ENCODE results near the gene SLC28A1.

SLC28A1 gene

DNA sequence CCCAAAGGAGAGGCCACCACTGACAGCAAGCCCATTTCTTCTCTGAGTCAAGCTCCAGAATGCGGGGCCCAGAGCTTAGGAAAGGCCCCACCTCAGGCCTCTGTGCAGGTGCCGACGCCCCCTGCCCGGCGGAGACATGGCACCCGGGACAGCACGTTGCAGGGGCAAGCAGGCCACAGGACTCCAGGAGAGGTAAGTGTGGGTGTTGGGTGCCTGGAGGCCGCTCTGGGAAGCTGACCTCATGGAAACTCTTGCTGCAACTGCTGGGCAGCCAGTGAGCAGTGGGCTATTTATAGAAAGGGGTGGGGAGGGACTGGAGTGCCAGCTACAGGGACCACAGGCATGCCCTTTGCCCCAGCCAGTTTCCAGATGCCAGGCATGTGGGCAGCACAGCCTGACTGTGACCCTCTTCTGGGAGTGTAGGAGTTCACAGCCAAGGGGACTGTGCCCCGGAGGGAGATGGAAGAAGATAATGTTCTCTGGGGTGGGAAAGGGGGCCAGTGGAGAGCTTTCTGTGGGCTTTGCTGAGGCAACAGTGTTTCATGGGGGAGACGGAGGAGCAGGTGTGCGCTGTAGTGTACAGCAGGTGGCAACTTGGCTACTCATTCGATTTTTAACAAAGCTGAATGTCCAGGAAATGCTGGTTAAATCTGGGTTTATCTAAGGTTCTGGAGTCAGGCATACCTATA, 43.6 kb upstream of the SLC28A1 start:
- no peak for DNase-seq (ENCODE audit: low spot score)
- TF ChIP-seq, protein P1, sequence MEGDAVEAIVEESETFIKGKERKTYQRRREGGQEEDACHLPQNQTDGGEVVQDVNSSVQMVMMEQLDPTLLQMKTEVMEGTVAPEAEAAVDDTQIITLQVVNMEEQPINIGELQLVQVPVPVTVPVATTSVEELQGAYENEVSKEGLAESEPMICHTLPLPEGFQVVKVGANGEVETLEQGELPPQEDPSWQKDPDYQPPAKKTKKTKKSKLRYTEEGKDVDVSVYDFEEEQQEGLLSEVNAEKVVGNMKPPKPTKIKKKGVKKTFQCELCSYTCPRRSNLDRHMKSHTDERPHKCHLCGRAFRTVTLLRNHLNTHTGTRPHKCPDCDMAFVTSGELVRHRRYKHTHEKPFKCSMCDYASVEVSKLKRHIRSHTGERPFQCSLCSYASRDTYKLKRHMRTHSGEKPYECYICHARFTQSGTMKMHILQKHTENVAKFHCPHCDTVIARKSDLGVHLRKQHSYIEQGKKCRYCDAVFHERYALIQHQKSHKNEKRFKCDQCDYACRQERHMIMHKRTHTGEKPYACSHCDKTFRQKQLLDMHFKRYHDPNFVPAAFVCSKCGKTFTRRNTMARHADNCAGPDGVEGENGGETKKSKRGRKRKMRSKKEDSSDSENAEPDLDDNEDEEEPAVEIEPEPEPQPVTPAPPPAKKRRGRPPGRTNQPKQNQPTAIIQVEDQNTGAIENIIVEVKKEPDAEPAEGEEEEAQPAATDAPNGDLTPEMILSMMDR (IDR thresholded peaks at IDR 0.05; ENCODE audit: extremely low read depth, missing control alignments), result no peak

DNA sequence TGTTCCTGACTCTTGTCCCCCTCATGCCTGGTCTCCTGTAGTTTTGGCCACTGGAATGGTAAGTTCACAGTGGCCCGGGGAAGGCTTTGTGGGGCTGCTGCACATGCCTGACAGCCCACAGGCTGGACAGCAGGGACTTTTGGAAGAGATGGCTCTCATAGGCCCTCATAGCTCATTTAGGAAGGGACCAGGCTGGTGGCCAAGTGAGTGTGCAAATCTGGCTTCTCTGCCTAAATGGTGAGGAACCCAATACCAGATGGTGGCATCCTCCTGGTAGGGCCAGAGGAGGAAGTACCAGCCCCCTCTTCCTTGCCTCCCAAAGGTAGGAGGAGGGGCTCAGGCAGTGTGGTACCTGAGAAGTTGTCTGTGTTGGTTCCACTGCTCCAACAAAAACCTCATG, 41.7 kb upstream of the SLC28A1 start:
- TF ChIP-seq, protein P1 (IDR thresholded peaks at IDR 0.05; ENCODE audit: extremely low read depth, missing control alignments), result no peak
- DNase-seq (ENCODE audit: low spot score), result no peak

DNA sequence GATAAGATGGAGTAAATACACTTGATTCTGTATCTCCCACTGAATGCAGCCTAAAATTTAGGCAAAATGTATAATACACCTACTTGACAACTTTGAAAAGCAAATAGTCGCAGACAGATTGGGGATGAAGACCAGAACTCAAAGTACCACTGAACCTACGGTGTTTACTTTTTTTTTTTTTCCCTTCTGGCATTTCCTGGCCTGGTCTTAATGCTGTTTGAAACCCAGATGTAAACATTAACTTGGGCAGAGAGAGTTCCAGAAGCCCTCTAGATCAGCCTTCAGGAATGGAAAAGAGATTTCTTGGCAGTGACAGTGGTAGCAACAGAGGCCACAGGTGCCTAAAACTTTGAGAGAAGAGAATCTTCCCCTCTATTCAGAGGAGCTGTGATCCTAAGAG, 39.5 kb upstream of the SLC28A1 start:
- no peak for DNase-seq (ENCODE audit: low spot score)
- TF ChIP-seq, protein P1 (IDR thresholded peaks at IDR 0.05; ENCODE audit: extremely low read depth, missing control alignments), result no peak

DNA sequence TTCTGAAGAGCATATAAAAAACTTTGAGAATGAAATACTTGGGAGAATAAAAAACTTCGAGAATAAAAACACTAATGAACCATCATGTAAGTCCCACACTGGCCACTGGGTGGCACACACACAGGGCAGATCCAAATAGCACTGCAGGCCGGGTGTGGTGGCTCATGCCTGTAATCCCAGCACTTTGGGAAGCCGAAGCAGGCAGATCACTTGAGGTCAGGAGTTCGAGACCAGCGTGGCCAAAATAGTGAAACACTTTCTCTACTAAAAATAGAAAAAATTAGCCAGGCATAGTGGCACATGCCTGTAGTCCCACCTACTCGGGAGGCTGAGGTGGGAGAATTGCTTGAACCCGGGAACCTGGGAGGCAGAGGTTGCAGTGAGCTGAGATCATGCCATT, 38.8 kb upstream of the SLC28A1 start:
- peak; percentile 64 for DNase-seq (ENCODE audit: low spot score)
- TF ChIP-seq, protein P1 (IDR thresholded peaks at IDR 0.05; ENCODE audit: extremely low read depth, missing control alignments), result peak; percentile 61

DNA sequence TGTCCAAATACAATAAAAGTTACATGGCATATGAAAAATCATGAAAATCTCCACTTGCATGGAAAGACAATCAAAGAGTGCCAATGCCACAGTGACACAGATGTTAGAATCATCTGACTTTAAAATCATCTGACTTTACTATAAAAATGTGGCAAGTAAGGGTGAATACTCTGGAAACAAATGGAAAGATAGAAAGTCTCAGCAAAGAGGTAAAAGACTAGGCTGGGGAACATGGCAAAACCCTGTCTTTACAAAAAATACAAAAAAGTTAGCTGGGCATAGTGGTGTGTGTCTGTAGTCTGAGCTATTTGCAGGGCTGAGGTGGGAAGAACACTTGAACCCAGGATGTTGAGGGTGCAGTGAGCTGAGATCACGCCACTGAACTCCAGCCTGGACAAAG, 38.2 kb upstream of the SLC28A1 start:
- DNase-seq (ENCODE audit: low spot score), result no peak
- TF ChIP-seq, protein P1 (IDR thresholded peaks at IDR 0.05; ENCODE audit: extremely low read depth, missing control alignments), result no peak

DNA sequence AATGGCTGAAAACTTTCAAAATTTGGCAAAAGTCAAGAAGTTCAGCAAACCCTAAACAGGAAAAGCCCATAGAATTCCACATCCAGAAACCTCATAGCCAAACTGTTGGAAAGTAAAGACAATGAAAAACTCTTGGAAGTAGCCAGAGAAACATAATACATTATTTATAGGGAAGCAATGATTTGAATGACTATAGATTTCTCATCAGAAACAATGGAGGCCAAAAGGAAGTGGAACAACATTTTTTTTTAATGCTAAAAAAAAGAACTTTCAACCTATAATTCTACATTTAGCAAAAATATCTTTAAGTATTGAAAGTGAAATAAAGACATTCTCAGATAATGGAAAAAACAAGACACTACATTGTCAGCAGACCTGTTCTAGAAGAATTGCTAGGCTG, 37.1 kb upstream of the SLC28A1 start:
- no peak for DNase-seq (ENCODE audit: low spot score)
- TF ChIP-seq, protein P1 (IDR thresholded peaks at IDR 0.05; ENCODE audit: extremely low read depth, missing control alignments), result no peak

DNA sequence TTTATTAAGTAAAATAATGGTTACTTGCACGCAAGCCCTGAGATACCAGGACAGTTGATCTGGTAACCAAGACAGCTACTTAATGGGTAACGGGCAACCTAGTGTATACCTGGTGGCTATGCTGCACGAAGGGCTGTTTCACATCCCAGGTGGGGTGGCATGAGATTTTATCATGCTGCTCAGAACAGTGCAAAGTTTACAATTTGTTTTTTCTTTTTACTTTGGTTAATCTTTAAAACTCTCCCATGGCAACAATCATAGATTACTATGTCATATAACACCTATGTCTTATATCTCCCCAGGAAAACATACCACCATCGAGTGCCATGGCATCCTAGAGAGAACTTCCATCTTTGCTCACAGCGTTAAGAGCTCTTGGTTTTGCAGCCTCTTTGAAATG, 32.2 kb upstream of the SLC28A1 start:
- DNase-seq (ENCODE audit: low spot score), result no peak
- TF ChIP-seq, protein P1 (IDR thresholded peaks at IDR 0.05; ENCODE audit: extremely low read depth, missing control alignments), result no peak
